Ovary (tissue), 9 donors: Measurements from ENCODE around the gene AFF1. TPM values are rescaled to one million over a fixed set of nuclear protein-coding genes. Genes with fewer than 3 reads are reported as not detected.

Source experiments
- DNase-seq, 5 donors: peaks; one replicate each; pipeline ENCODE4 v3.0.0-alpha.2; 2019 to 2020
- H3K27ac ChIP-seq, 2 donors: fragments of 200-600 bp; one replicate each; pipeline versions ENCODE4 v1.5.1 to v1.8.0; 2019 to 2022
- H3K27me3 ChIP-seq: fragments of 200-600 bp; one replicate; pipeline ENCODE4 v1.8.0; 2022
- H3K36me3 ChIP-seq: fragments of 200-600 bp; sonication (generic); one replicate; pipeline ENCODE4 v1.5.1; 2019
- H3K4me1 ChIP-seq: one replicate; pipeline ENCODE4 v1.8.1; 2013; ENCODE audit warnings: mild to moderate bottlenecking, moderate library complexity; ENCODE audit not compliant: insufficient read depth
- H3K4me3 ChIP-seq: fragments of 200-600 bp; sonication (generic); one replicate; pipeline ENCODE4 v1.5.1; 2017
- H3K9me3 ChIP-seq, 2 donors: fragments of 200-600 bp in 1 of 2; sonication (generic) in 1 of 2; one replicate each; pipeline versions ENCODE4 v1.5.1 to v1.8.1; 2013 to 2019; ENCODE audit warnings: mild to moderate bottlenecking in 1 of 2, moderate library complexity in 1 of 2
- EP300 ChIP-seq: sonication (generic); formaldehyde crosslinking; IDR thresholded peaks from one replicate; pipeline ENCODE4 v1.6.1; 2017; ENCODE audit warnings: antibody characterized with exemption
- POLR2A ChIP-seq: fragments of 450-650 bp; IDR thresholded peaks from one replicate; pipeline ENCODE4 v1.6.1; 2017; ENCODE audit warnings: antibody characterized with exemption, mild to moderate bottlenecking, moderate library complexity
- WGBS, 3 donors: extraction: QIAGEN DNeasy Blood & Tissue Kit in 1 of 3; methylation state at CpG; one replicate each; pipeline versions ENCODE4 v1.1.5 to v1.1.7; 2013 to 2017; 5-methylcytosine and 5-hydroxymethylcytosine counted together
- intact Hi-C, 4 donors: fragments of 100-400 bp; cut with DNase I; formaldehyde crosslinking; loops; one replicate each; pipeline versions ENCODE4 v1.11.0 to v1.15.1; 2022 to 2023
- polyA plus RNA-seq, 2 donors: library from polyadenylated mRNA; stranded (reverse); fragments of 200-250 nt in 1 of 2; fragments of 350-450 nt in 1 of 2; fragmentation: Illumina TruSeq in 1 of 2; extraction: RNeasy Lipid Tissue Mini Kit (QIAGEN cat#74804) in 1 of 2; gene quantifications; one replicate each; pipeline ENCODE4 v1.2.3, GENCODE V29; 2013 to 2014
- total RNA-seq, 7 donors: library from RNA; depleted of rRNA in 2 of 7; stranded (reverse); fragments of >200 nt in 2 of 7; fragmentation: NEBNext Ultra II Directional in 3 of 7; extraction: Animal tissue kit (Norgen Biotek cat#: 25700) in 3 of 7; gene quantifications; one replicate each; pipeline versions ENCODE4 v1.1.0 to v1.2.4, GENCODE V29; 2016 to 2023
- TF ChIP-seq, protein P1 (sequence below), 3 donors: fragments of 450-650 bp in 2 of 3; fragments of 200-600 bp in 1 of 3; IDR thresholded peaks; one replicate each; pipeline versions ENCODE4 v1.5.1 to v1.8.0; 2016 to 2022; ENCODE audit warnings: antibody characterized with exemption in 3 of 3, mild to moderate bottlenecking in 1 of 3
- donor health status: DM: no; HTN: no; CAD: no; lungs with moderate emphysema.
- donor health status: DM: no; HTN: no; CAD: no.
- donor health status: Bipolar disorder and iron deficiency.
- donor health status: DM: yes; HTN: yes; CAD: no.
- donor health status: DM: no; HTN: no; CAD: no.
- donor health status: DM: yes; HTN: yes; CAD: no.

The AFF1 gene
- total and polyA plus RNA-seq, 9 donors, result 26.0 to 107 (median 76.7) TPM

GRCh38 chr4:87088186-87088585, 153.4 kb downstream of the AFF1 start:
- TF ChIP-seq POLR2A (no peak), EP300 (no peak)
- no peaks in the 10 kb centered on the region for H3K9me3 ChIP-seq
- H3K36me3 ChIP-seq, result no peaks in the 10 kb centered on the region
- H3K4me1 ChIP-seq, result peaks cover 7% of the 10 kb centered on the region
- no peaks in the 10 kb centered on the region for H3K27me3 ChIP-seq
- H3K4me3 ChIP-seq, result no peak overlapping the region
- 70 to 90% (median 84%) methylated on average over 8 of the region's 8 CpGs for WGBS, 3 donors
- H3K27ac ChIP-seq, result no peak overlapping the region
- no peak for DNase-seq
- intact Hi-C loops, result no loop called here

DNA sequence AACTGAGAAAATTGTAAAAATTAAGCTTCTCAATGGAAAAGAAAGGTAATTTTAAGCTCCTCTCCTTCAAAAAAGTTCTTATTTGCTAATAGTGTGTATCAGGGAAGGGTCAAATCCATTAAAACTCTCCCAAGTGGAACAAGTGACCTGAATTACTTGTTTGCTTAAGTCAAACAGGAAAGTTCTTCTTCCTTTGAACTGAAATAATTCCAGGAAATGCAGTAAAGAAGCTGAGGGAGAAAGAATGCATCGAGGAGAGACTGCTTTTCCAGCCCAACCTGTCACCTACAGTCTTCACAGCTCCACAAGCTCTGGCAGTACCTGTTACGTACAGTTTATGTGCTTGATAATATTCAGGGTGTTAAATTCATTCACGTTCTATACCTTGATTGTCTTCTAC, 154.6 kb downstream of the AFF1 start:
- no peaks in the 10 kb centered on the region for H3K36me3 ChIP-seq
- no peaks in the 10 kb centered on the region for H3K9me3 ChIP-seq
- WGBS, 3 donors, result 79 to 90% (median 82%) methylated on average over 3 of the region's 3 CpGs
- H3K4me3 ChIP-seq, result no peak overlapping the region
- intact Hi-C loops, result no loop called here
- DNase-seq, result no peak
- TF ChIP-seq EP300, result no peak
- TF ChIP-seq POLR2A, result no peak
- TF ChIP-seq, protein P1, sequence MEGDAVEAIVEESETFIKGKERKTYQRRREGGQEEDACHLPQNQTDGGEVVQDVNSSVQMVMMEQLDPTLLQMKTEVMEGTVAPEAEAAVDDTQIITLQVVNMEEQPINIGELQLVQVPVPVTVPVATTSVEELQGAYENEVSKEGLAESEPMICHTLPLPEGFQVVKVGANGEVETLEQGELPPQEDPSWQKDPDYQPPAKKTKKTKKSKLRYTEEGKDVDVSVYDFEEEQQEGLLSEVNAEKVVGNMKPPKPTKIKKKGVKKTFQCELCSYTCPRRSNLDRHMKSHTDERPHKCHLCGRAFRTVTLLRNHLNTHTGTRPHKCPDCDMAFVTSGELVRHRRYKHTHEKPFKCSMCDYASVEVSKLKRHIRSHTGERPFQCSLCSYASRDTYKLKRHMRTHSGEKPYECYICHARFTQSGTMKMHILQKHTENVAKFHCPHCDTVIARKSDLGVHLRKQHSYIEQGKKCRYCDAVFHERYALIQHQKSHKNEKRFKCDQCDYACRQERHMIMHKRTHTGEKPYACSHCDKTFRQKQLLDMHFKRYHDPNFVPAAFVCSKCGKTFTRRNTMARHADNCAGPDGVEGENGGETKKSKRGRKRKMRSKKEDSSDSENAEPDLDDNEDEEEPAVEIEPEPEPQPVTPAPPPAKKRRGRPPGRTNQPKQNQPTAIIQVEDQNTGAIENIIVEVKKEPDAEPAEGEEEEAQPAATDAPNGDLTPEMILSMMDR (IDR thresholded peaks at IDR 0.05), result no peak
- H3K4me1 ChIP-seq, result peaks cover 7% of the 10 kb centered on the region
- no peaks in the 10 kb centered on the region for H3K27me3 ChIP-seq
- H3K27ac ChIP-seq, result no peak overlapping the region

DNA sequence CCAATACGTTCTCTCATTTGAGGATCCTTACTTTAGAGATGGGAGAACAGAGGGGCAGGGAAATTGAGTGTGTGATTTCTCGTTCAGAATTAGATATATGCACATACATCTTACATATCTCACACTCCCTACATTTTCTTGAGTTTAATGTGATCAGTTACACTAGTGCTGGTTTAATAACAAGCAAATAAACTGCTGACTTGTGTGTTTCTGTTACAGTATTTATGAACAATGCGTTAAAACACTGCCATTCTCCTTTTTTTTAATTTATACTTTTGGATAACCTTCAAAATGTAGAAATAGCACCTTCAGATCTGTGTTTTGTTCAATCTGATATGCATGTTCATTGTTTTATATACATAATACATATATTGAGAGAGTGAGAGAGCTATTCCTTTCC, 155.5 kb downstream of the AFF1 start:
- intact Hi-C loops, result loop anchor here (5.0 to 10.0 kb wide), 6 partner anchors 83 to 168 kb away; partner anchors contain the start of gene AFF1 (in 1 of the 4)
- no peaks in the 10 kb centered on the region for H3K9me3 ChIP-seq
- TF ChIP-seq, protein P1 (IDR thresholded peaks at IDR 0.05), result no peak
- TF ChIP-seq POLR2A, result no peak
- TF ChIP-seq EP300, result no peak
- DNase-seq, result no peak
- no peak overlapping the region for H3K27ac ChIP-seq
- no peaks in the 10 kb centered on the region for H3K27me3 ChIP-seq
- H3K36me3 ChIP-seq, result no peaks in the 10 kb centered on the region
- no peak overlapping the region for H3K4me3 ChIP-seq
- H3K4me1 ChIP-seq, result peaks cover 7% of the 10 kb centered on the region
- WGBS, 3 donors, result 93 to 97% (median 94%) methylated on average over 3 of the region's 3 CpGs

DNA sequence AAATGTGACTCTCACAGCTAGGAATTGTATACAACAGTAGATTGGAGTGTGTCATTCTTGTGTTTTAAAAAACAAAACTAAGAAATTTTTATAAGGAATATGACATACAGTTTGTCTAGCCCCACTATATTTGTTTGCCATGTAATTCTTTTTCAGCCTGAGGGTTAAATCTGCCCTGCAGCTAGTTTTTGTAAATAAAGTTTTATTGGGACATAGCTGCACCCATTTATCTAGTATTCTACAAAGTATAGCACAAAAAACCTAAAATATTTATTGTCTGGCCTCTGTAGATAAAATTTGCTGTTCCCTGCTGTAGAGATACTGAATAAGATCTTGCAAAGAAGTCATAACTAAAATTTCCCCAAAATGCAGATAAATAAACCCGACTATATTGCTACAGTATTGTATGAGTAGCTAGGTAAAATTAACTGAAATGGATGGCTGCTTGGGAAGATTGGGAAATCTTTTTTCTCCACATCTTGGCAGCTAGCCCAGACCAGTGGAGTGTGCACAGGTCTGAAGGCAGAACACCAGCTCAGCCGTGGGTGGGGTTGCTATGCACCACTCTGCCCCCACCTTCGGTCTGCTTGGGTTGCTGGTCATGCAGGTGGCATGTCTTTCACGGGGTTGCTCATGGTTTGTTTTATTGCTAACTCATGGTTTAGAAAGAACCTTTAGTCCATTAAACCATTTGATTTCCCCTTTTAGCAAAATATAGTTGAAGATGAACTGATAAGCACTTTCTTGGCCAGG, 157.8 kb downstream of the AFF1 start:
- Histone ChIP-seq H3K36me3 (no peaks in the 10 kb centered on the region), H3K9me3 (no peaks in the 10 kb centered on the region), H3K27ac (no peak overlapping the region), H3K4me1 (peaks cover 4% of the 10 kb centered on the region), H3K4me3 (no peak overlapping the region), H3K27me3 (no peaks in the 10 kb centered on the region)
- intact Hi-C loops, result loop anchor here (5.0 to 10.0 kb wide), 6 partner anchors 85 to 170 kb away; partner anchors contain the start of gene AFF1 (in 1 of the 4)
- TF ChIP-seq EP300 (no peak), POLR2A (no peak)
- TF ChIP-seq, protein P1 (IDR thresholded peaks at IDR 0.05), result no peak
- 43 to 69% (median 64%) methylated on average over 4 of the region's 4 CpGs for WGBS, 3 donors
- DNase-seq, result peak in 3 of 5 donors; percentile 53 to 62 (median 58)
